Stimulated activated CD8-positive, alpha-beta memory T cell treated with anti-CD3 and anti-CD28 coated beads, Interleukin-15, amount 100 ng/mL, for 4 hours (primary cell): Measurements from ENCODE around the gene KCNQ1OT1.

ENCODE experiments used
- DNase-seq, 2 donors: peaks; one replicate each; pipeline ENCODE4 v3.0.0-alpha.2; 2020; ENCODE audit warnings: low read depth in 2 of 2

The KCNQ1OT1 gene

GRCh38 chr11:2688381-2689231, 11.2 kb downstream of the KCNQ1OT1 start:
- DNase-seq = no peak

- DNase-seq = no peak
Measured at GRCh38 chr11:2687782-2688191, 12.0 kb downstream of the KCNQ1OT1 start.

- no peak for DNase-seq
Measured at GRCh38 chr11:2687223-2687530, 12.6 kb downstream of the KCNQ1OT1 start.

- no peak for DNase-seq
Measured at GRCh38 chr11:2686360-2687222, 13.2 kb downstream of the KCNQ1OT1 start.

GRCh38 chr11:2685566-2686359, 14.0 kb downstream of the KCNQ1OT1 start:
- no peak for DNase-seq

- DNase-seq = no peak
Measured at GRCh38 chr11:2685051-2685450, 14.7 kb downstream of the KCNQ1OT1 start.

GRCh38 chr11:2684581-2684980, 15.2 kb downstream of the KCNQ1OT1 start:
- DNase-seq = no peak

GRCh38 chr11:2683806-2684205, 16.0 kb downstream of the KCNQ1OT1 start:
- no peak for DNase-seq

GRCh38 chr11:2681408-2682145, 18.2 kb downstream of the KCNQ1OT1 start:
- no peak for DNase-seq

GRCh38 chr11:2679011-2679676, 20.6 kb downstream of the KCNQ1OT1 start:
- no peak for DNase-seq

GRCh38 chr11:2678396-2678795, 21.4 kb downstream of the KCNQ1OT1 start:
- DNase-seq = no peak

GRCh38 chr11:2677127-2677526, 22.7 kb downstream of the KCNQ1OT1 start:
- no peak for DNase-seq

GRCh38 chr11:2675540-2675939, 24.3 kb downstream of the KCNQ1OT1 start:
- DNase-seq = no peak

- DNase-seq = no peak
Measured at GRCh38 chr11:2674658-2675131, 25.1 kb downstream of the KCNQ1OT1 start.

- DNase-seq = no peak
Measured at GRCh38 chr11:2673871-2674471, 25.8 kb downstream of the KCNQ1OT1 start.

GRCh38 chr11:2673250-2673610, 26.6 kb downstream of the KCNQ1OT1 start:
- no peak for DNase-seq

- no peak for DNase-seq
Measured at GRCh38 chr11:2672553-2673249, 27.1 kb downstream of the KCNQ1OT1 start.

GRCh38 chr11:2671748-2672147, 28.0 kb downstream of the KCNQ1OT1 start:
- DNase-seq = no peak

GRCh38 chr11:2670541-2671100, 29.2 kb downstream of the KCNQ1OT1 start:
- no peak for DNase-seq
